Prostate gland (tissue), 2 donors: ENCODE data around the gene XXYLT1. TPM values are rescaled to one million over a fixed set of nuclear protein-coding genes. Genes with fewer than 3 reads are reported as not detected.

Experiments
- DNase-seq: peaks from one replicate; pipeline ENCODE4 v3.0.0-alpha.2; 2019; ENCODE audit warnings: low spot score
- H3K27ac ChIP-seq, 2 donors: fragments of 200-600 bp; sonication (generic); 2 replicates each; pipeline ENCODE4 v1.5.1; 2017 to 2019
- H3K27me3 ChIP-seq: fragments of 200-600 bp; sonication (generic); replicated peaks from 2 replicates; pipeline ENCODE4 v1.5.1; 2019; ENCODE audit not compliant: insufficient read depth
- H3K36me3 ChIP-seq, 2 donors: fragments of 200-600 bp; sonication (generic); 1 replicate in 1 of 2; 2 replicates in 1 of 2; pipeline versions ENCODE4 v1.5.1 to v1.8.1; 2017 to 2019
- H3K4me1 ChIP-seq: fragments of 200-600 bp; sonication (generic); replicated peaks from 2 replicates; pipeline ENCODE4 v1.5.1; 2019
- H3K4me3 ChIP-seq, 2 donors: fragments of 200-600 bp; sonication (generic); 2 replicates each; pipeline ENCODE4 v1.5.1; 2017 to 2019
- H3K9me3 ChIP-seq: fragments of 200-600 bp; sonication (generic); 2 replicates; pipeline ENCODE4 v1.5.1; 2017
- CTCF ChIP-seq, 4 experiments: fragments of 200-600 bp in 2 of 4; fragments of 450-650 bp in 2 of 4; sonication (generic) in 2 of 4; IDR thresholded peaks; 1 replicate in 3 of 4; 2 replicates in 1 of 4; pipeline ENCODE4 v1.5.1; 2016 to 2019; ENCODE audit warnings: antibody characterized with exemption in 4 of 4, mild to moderate bottlenecking in 2 of 4, moderate library complexity in 2 of 4
- POLR2A ChIP-seq: fragments of 450-650 bp; IDR thresholded peaks from one replicate; pipeline ENCODE4 v1.6.1; 2016; ENCODE audit warnings: antibody characterized with exemption, mild to moderate bottlenecking
- POLR2AphosphoS5 ChIP-seq: sonication (generic); formaldehyde crosslinking; IDR thresholded peaks from one replicate; pipeline ENCODE4 v1.6.1; 2017; ENCODE audit warnings: antibody characterized with exemption
- WGBS: methylation state at CpG from one replicate; pipeline ENCODE4 v1.1.5; 2018; 5-methylcytosine and 5-hydroxymethylcytosine counted together
- intact Hi-C: fragments of 100-400 bp; cut with DNase I; formaldehyde crosslinking; loops from one replicate; pipeline ENCODE4 v1.14.2; 2022
- total RNA-seq, 2 donors: library from RNA; depleted of rRNA; stranded (reverse); fragments of >200 nt; gene quantifications; one replicate each; pipeline ENCODE4 v1.1.0, GENCODE V29; 2016

The XXYLT1 gene
- total RNA-seq, 2 donors from 2014 or later: 14.9 to 22.7 TPM

GRCh38 chr3:195214381-195214780, 56.6 kb downstream of the XXYLT1 start:
- Histone ChIP-seq H3K4me3 (no peak overlapping the region), H3K36me3 (no peaks in the 10 kb centered on the region), H3K27me3 (no peaks in the 10 kb centered on the region), H3K4me1 (peaks cover 10% of the 10 kb centered on the region), H3K9me3 (no peaks in the 10 kb centered on the region), H3K27ac (no peak overlapping the region)
- WGBS: 98% methylated on average over 8 of the region's 8 CpGs
- intact Hi-C loops: no loop called here
- TF ChIP-seq POLR2AphosphoS5: no peak
- no peak for TF ChIP-seq POLR2A
- TF ChIP-seq CTCF (IDR thresholded peaks at IDR 0.05): no peak
- DNase-seq: no peak

- 85% methylated on average over 9 of the region's 9 CpGs for WGBS
These were observed 57.2 kb downstream of the XXYLT1 start for GRCh38 chr3:195213639-195214315.

GRCh38 chr3:195212749-195213375, 58.1 kb downstream of the XXYLT1 start:
- Histone ChIP-seq H3K27ac (no peak overlapping the region), H3K36me3 (no peaks in the 10 kb centered on the region), H3K4me1 (peaks cover 11% of the 10 kb centered on the region), H3K27me3 (no peaks in the 10 kb centered on the region), H3K4me3 (no peak overlapping the region), H3K9me3 (no peaks in the 10 kb centered on the region)
- WGBS: 95% methylated on average over 14 of the region's 14 CpGs
- no peak for DNase-seq
- TF ChIP-seq POLR2A (no peak), CTCF (IDR thresholded peaks at IDR 0.05) (no peak), POLR2AphosphoS5 (no peak)
- intact Hi-C loops: no loop called here

More at GRCh38 chr3:195213639-195214315, 57.2 kb downstream of the XXYLT1 start:
- Histone ChIP-seq H3K9me3 (no peaks in the 10 kb centered on the region), H3K27me3 (no peaks in the 10 kb centered on the region), H3K27ac (no peak overlapping the region), H3K4me3 (no peak overlapping the region), H3K4me1 (peaks cover 11% of the 10 kb centered on the region), H3K36me3 (no peaks in the 10 kb centered on the region)
- no peak for DNase-seq
- TF ChIP-seq CTCF (IDR thresholded peaks at IDR 0.05): no peak
- no peak for TF ChIP-seq POLR2AphosphoS5
- no peak for TF ChIP-seq POLR2A
- intact Hi-C loops: no loop called here

- H3K36me3 ChIP-seq: no peaks in the 10 kb centered on the region
- H3K4me1 ChIP-seq: peaks cover 11% of the 10 kb centered on the region
- no peak for DNase-seq
- no peaks in the 10 kb centered on the region for H3K27me3 ChIP-seq
- no peak overlapping the region for H3K4me3 ChIP-seq
- no peak overlapping the region for H3K27ac ChIP-seq
- WGBS: 94% methylated on average over 22 of the region's 22 CpGs
- TF ChIP-seq POLR2AphosphoS5 (no peak), POLR2A (no peak), CTCF (IDR thresholded peaks at IDR 0.05) (no peak)
- H3K9me3 ChIP-seq: no peaks in the 10 kb centered on the region
- intact Hi-C loops: no loop called here
These were observed 58.8 kb downstream of the XXYLT1 start for GRCh38 chr3:195212033-195212748.
